ENCODE results near the gene ODAD4. TPM values are rescaled to one million over a fixed set of nuclear protein-coding genes. Genes with fewer than 3 reads are reported as not detected.

ODAD4 gene
- total RNA-seq, 2 experiments from 2014 or later: 0.81 to 1.4 TPM

- DNase-seq: no peak
- no peaks in the 10 kb centered on the region for H3K27me3 Mint-ChIP-seq
- no peak for ATAC-seq
- no peak overlapping the region for H3K27ac Mint-ChIP-seq
- CTCF ChIA-PET: interaction anchor here (1.0 to 3.2 kb wide), 3 partner anchors 9 to 51 kb away, joined by 4 to 13 read pairs (median 5); partner anchors contain the start of gene CNP
- H3K9me3 Mint-ChIP-seq: no peaks in the 10 kb centered on the region
- H3K4me1 Mint-ChIP-seq (ENCODE audit: low read depth): peaks cover 9% of the 10 kb centered on the region
- TF ChIP-seq CTCF (IDR thresholded peaks at IDR 0.05): no peak
- no peak overlapping the region for H3K4me3 Mint-ChIP-seq
- POLR2A ChIA-PET: interaction anchor here (0.6 to 1.4 kb wide), 4 partner anchors 21 to 434 kb away, joined by 3 to 5 read pairs (median 3); no protein-coding TSS in a partner anchor
- H3K36me3 Mint-ChIP-seq (ENCODE audit: low read depth): peaks cover 31% of the 10 kb centered on the region
- intact Hi-C loops (cut with micrococcal nuclease): no loop called here
Observed at GRCh38 chr17:41974658-41975057, 44.2 kb downstream of the ODAD4 start.

GRCh38 chr17:41975099-41976083 lies 45.0 kb downstream of the ODAD4 start:
- no peak for TF ChIP-seq CTCF (IDR thresholded peaks at IDR 0.05)
- no peak overlapping the region for H3K27ac Mint-ChIP-seq
- intact Hi-C loops (cut with micrococcal nuclease): no loop called here
- no peaks in the 10 kb centered on the region for H3K9me3 Mint-ChIP-seq
- no peak overlapping the region for H3K4me3 Mint-ChIP-seq
- ChIA-PET CTCF (interaction anchor here (0.9 to 3.2 kb wide), 6 partner anchors 9 to 81 kb away, joined by 3 to 13 read pairs (median 4); partner anchors contain the start of gene CNP), POLR2A (interaction anchor here (0.7 to 2.1 kb wide), 4 partner anchors 9 to 165 kb away, joined by 3 to 12 read pairs (median 3); partner anchors contain the start of gene CNP)
- peaks cover 34% of the 10 kb centered on the region for H3K36me3 Mint-ChIP-seq (ENCODE audit: low read depth)
- H3K4me1 Mint-ChIP-seq (ENCODE audit: low read depth): peaks cover 8% of the 10 kb centered on the region
- H3K27me3 Mint-ChIP-seq: no peaks in the 10 kb centered on the region
- no peak for DNase-seq
- no peak for ATAC-seq

GRCh38 chr17:41976142-41976768 lies 45.8 kb downstream of the ODAD4 start:
- POLR2A ChIA-PET: interaction anchor here (0.7 to 2.1 kb wide), 3 partner anchors 9 to 166 kb away, joined by 3 to 12 read pairs (median 3); partner anchors contain the start of gene CNP

GRCh38 chr17:41977991-41978390 lies 47.6 kb downstream of the ODAD4 start:
- CTCF ChIA-PET: interaction anchor here (1.3 to 3.2 kb wide), 2 partner anchors 12 to 15 kb away, joined by 3 to 13 read pairs; partner anchors contain the start of gene CNP
- no peak for TF ChIP-seq CTCF (IDR thresholded peaks at IDR 0.05)

More at GRCh38 chr17:41976142-41976768, 45.8 kb downstream of the ODAD4 start:
- TF ChIP-seq CTCF (IDR thresholded peaks at IDR 0.05): no peak
- Mint-ChIP-seq H3K36me3 (ENCODE audit: low read depth) (peaks cover 36% of the 10 kb centered on the region), H3K27me3 (no peaks in the 10 kb centered on the region), H3K4me3 (no peak overlapping the region), H3K9me3 (no peaks in the 10 kb centered on the region), H3K27ac (peak overlapping the region; percentile 69), H3K4me1 (ENCODE audit: low read depth) (peaks cover 5% of the 10 kb centered on the region)
- intact Hi-C loops (cut with micrococcal nuclease): no loop called here
- no peak for ATAC-seq
- CTCF ChIA-PET: interaction anchor here (0.9 to 3.2 kb wide), 4 partner anchors 10 to 80 kb away, joined by 3 to 13 read pairs (median 3); partner anchors contain the start of gene CNP
- DNase-seq: no peak

More at GRCh38 chr17:41977991-41978390, 47.6 kb downstream of the ODAD4 start:
- intact Hi-C loops (cut with micrococcal nuclease): no loop called here
- POLR2A ChIA-PET: interaction anchor here (1.5 kb wide), 1 partner anchor 144 kb away, joined by 4 read pairs; no protein-coding TSS in a partner anchor
- ATAC-seq: no peak
- Mint-ChIP-seq H3K4me3 (no peak overlapping the region), H3K9me3 (no peaks in the 10 kb centered on the region), H3K36me3 (ENCODE audit: low read depth) (peaks cover 45% of the 10 kb centered on the region), H3K27ac (peak overlapping the region; percentile 39), H3K27me3 (no peaks in the 10 kb centered on the region), H3K4me1 (ENCODE audit: low read depth) (no peaks in the 10 kb centered on the region)
- no peak for DNase-seq
